Caco-2 (cell line): ENCODE measurements around the gene NKIRAS1. TPM values are rescaled to one million over a fixed set of nuclear protein-coding genes. Genes with fewer than 3 reads are reported as not detected.

Source experiments
- BruUV-seq: library from RNA; stranded (reverse); fragments of 400-500 nt; replicated peaks from 2 replicates; lab custom pipeline; 2021; lab: Mats Ljungman, UMichigan
- CTCF ChIA-PET: fragments of 300-600 bp; sonication (Branson Sonifier 250); formaldehyde crosslinking; loops from one replicate; lab custom pipeline; 2022; ENCODE audit warnings: antibody characterized with exemption; lab: Charles Lee
- POLR2A ChIA-PET: fragments of 300-600 bp; sonication (Branson Sonifier 250); formaldehyde crosslinking; loops from one replicate; lab custom pipeline; 2022; ENCODE audit warnings: antibody characterized with exemption; lab: Charles Lee
- DNase-seq, 2 experiments: peaks; one replicate each; pipeline versions ENCODE4 v3.0.0 to v3.0.0-alpha.2; 2020 to 2022
- H3K27me3 ChIP-seq: replicated peaks from 2 replicates; pipeline ENCODE4 v1.6.0; 2011; ENCODE audit warnings: low read length; ENCODE audit not compliant: control insufficient read depth, insufficient read depth
- H3K36me3 ChIP-seq: 2 replicates; pipeline ENCODE4 v1.5.1; 2011; ENCODE audit warnings: low read length; ENCODE audit not compliant: control insufficient read depth, insufficient read depth
- H3K4me1 ChIP-seq: fragments of 250-450 bp; sonication (Bioruptor Pico); 2 replicates; pipeline ENCODE4 v1.5.1; 2020; ENCODE audit warnings: mild to moderate bottlenecking
- H3K4me3 ChIP-seq: 2 replicates; pipeline ENCODE4 v1.5.1; 2011; ENCODE audit warnings: low read depth, mild to moderate bottlenecking, control low read depth, low read length
- H3K9me3 ChIP-seq: fragments of 250-450 bp; sonication (Bioruptor Pico); 2 replicates; pipeline ENCODE4 v1.5.1; 2020; ENCODE audit warnings: mild to moderate bottlenecking, moderate library complexity
- H3K27ac Mint-ChIP-seq: one replicate; pipeline ENCODE4 v1.8.0; 2022; ENCODE audit warnings: mixed read lengths; ENCODE audit not compliant: unreplicated experiment
- H3K27me3 Mint-ChIP-seq: one replicate; pipeline ENCODE4 v1.8.0; 2022; ENCODE audit warnings: mixed read lengths; ENCODE audit not compliant: insufficient read depth, unreplicated experiment
- H3K36me3 Mint-ChIP-seq: one replicate; pipeline ENCODE4 v1.8.0; 2022; ENCODE audit warnings: mild to moderate bottlenecking, mixed read lengths; ENCODE audit not compliant: insufficient read depth, unreplicated experiment
- H3K4me1 Mint-ChIP-seq: one replicate; pipeline ENCODE4 v1.8.0; 2022; ENCODE audit warnings: low read depth, mixed read lengths; ENCODE audit not compliant: unreplicated experiment
- H3K4me3 Mint-ChIP-seq: one replicate; pipeline ENCODE4 v1.8.0; 2022; ENCODE audit warnings: mild to moderate bottlenecking, moderate library complexity, mixed read lengths; ENCODE audit not compliant: unreplicated experiment
- H3K9me3 Mint-ChIP-seq: one replicate; pipeline ENCODE4 v1.8.0; 2022; ENCODE audit warnings: mixed read lengths; ENCODE audit not compliant: unreplicated experiment
- CTCF ChIP-seq, 2 experiments: fragments of 200-600 bp in 1 of 2; IDR thresholded peaks; 1 replicate in 1 of 2; 2 replicates in 1 of 2; pipeline versions ENCODE4 v1.5.1 to v1.8.0; 2011 to 2022; ENCODE audit warnings: antibody characterized with exemption in 1 of 2, control low read depth in 1 of 2, inconsistent platforms in 1 of 2, low read depth in 1 of 2, low read length in 1 of 2, mild to moderate bottlenecking in 1 of 2, moderate library complexity in 1 of 2; ENCODE audit not compliant: insufficient read depth in 1 of 2, severe bottlenecking in 1 of 2, unreplicated experiment in 1 of 2
- intact Hi-C: fragments of 100-400 bp; cut with micrococcal nuclease; formaldehyde crosslinking; loops from one replicate; pipeline ENCODE4 v1.10.0; 2022; ENCODE audit not compliant: unreplicated experiment
- total RNA-seq: library from RNA; stranded (reverse); gene quantifications from 2 replicates; pipeline ENCODE4 v1.2.3, GENCODE V29; 2022

Gene NKIRAS1
- total RNA-seq, 1 experiment from 2014 or later, result 6.8 TPM

- intact Hi-C loops, result no loop called here
- Mint-ChIP-seq H3K4me1 (no peaks in the 10 kb centered on the region), H3K27me3 (no peaks in the 10 kb centered on the region), H3K27ac (no peak overlapping the region), H3K9me3 (no peaks in the 10 kb centered on the region), H3K36me3 (peaks cover 15% of the 10 kb centered on the region), H3K4me3 (no peak overlapping the region)
- CTCF ChIA-PET, result no interaction called here
- H3K4me3 ChIP-seq, result no peak overlapping the region
- DNase-seq, result no peak
- TF ChIP-seq CTCF (IDR thresholded peaks at IDR 0.05; ENCODE audit: insufficient read depth in 1 of 2, low read depth in 1 of 2, low read length in 1 of 2, severe bottlenecking in 1 of 2, unreplicated experiment in 1 of 2), result no peak
- POLR2A ChIA-PET, result no interaction called here
- no TSS peak for BruUV-seq
- H3K4me1 ChIP-seq, result no peaks in the 10 kb centered on the region
- no peaks in the 10 kb centered on the region for H3K36me3 ChIP-seq
- H3K9me3 ChIP-seq, result no peaks in the 10 kb centered on the region
- H3K27me3 ChIP-seq, result no peaks in the 10 kb centered on the region
Observed at GRCh38 chr3:23876923-23877322, 39.9 kb downstream of the NKIRAS1 start.

DNA sequence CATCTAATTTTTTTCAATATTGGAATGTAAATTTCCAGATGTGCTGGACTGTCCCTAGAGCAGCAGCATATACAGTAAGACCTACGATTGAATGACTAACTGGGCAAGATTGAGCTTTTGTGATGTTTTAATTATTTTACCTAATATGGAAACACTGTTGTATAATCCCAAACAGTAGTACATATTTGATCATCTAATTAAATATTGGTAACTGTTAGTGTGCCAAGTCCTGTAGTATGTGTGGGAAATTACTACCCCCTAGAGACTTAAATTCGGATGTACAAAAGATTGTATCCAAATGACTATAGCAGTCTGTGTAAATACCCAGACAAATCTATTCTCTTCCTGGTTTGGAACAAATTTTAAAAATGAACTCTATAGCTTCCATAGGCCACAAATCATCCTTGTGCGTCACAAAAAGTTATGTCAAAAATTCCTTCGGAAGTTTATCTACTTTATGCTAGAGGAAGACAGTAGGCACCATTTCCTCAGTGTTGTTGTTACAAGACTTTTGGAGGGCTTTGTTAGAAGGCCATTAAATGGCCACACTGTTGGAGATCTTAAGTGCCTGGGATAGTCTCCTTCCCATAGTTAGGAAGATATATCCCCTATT lies 41.6 kb downstream of the NKIRAS1 start:
- Mint-ChIP-seq H3K36me3 (peaks cover 11% of the 10 kb centered on the region), H3K9me3 (no peaks in the 10 kb centered on the region)

GRCh38 chr3:23874359-23875112 lies 42.3 kb downstream of the NKIRAS1 start:
- CTCF ChIA-PET, result no interaction called here
- H3K27ac Mint-ChIP-seq, result no peak overlapping the region
- POLR2A ChIA-PET, result no interaction called here
- no TSS peak for BruUV-seq
- H3K27me3 Mint-ChIP-seq, result no peaks in the 10 kb centered on the region
- intact Hi-C loops, result no loop called here
- H3K36me3 Mint-ChIP-seq, result peaks cover 11% of the 10 kb centered on the region
- no peaks in the 10 kb centered on the region for H3K9me3 Mint-ChIP-seq
- H3K9me3 ChIP-seq, result no peaks in the 10 kb centered on the region
- no peaks in the 10 kb centered on the region for H3K4me1 Mint-ChIP-seq
- H3K4me1 ChIP-seq, result no peaks in the 10 kb centered on the region
- H3K27me3 ChIP-seq, result no peaks in the 10 kb centered on the region
- no peak for DNase-seq
- no peak overlapping the region for H3K4me3 ChIP-seq
- no peak overlapping the region for H3K4me3 Mint-ChIP-seq
- no peaks in the 10 kb centered on the region for H3K36me3 ChIP-seq
- no peak for TF ChIP-seq CTCF (IDR thresholded peaks at IDR 0.05; ENCODE audit: insufficient read depth in 1 of 2, low read depth in 1 of 2, low read length in 1 of 2, severe bottlenecking in 1 of 2, unreplicated experiment in 1 of 2)

More for the DNA sequence above, 41.6 kb downstream of the NKIRAS1 start:
- Histone ChIP-seq H3K27me3 (no peaks in the 10 kb centered on the region), H3K36me3 (no peaks in the 10 kb centered on the region), H3K4me1 (no peaks in the 10 kb centered on the region), H3K4me3 (no peak overlapping the region), H3K9me3 (no peaks in the 10 kb centered on the region)
- H3K27me3 Mint-ChIP-seq, result no peaks in the 10 kb centered on the region
- no peak overlapping the region for H3K4me3 Mint-ChIP-seq
- BruUV-seq, result no TSS peak
- no peak for TF ChIP-seq CTCF (IDR thresholded peaks at IDR 0.05; ENCODE audit: insufficient read depth in 1 of 2, low read depth in 1 of 2, low read length in 1 of 2, severe bottlenecking in 1 of 2, unreplicated experiment in 1 of 2)
- no peaks in the 10 kb centered on the region for H3K4me1 Mint-ChIP-seq
- intact Hi-C loops, result no loop called here
- no peak for DNase-seq
- H3K27ac Mint-ChIP-seq, result no peak overlapping the region
- CTCF ChIA-PET, result no interaction called here
- POLR2A ChIA-PET, result no interaction called here
